GM23248 (cell line): ENCODE measurements around the gene PXDN.

Experiments
- EZH2 ChIP-seq: fragments of 200-600 bp; sonication (generic); IDR thresholded peaks from 2 replicates; pipeline ENCODE4 v1.6.1; 2018; ENCODE audit warnings: antibody characterized with exemption, mild to moderate bottlenecking; ENCODE audit not compliant: insufficient read depth, poor library complexity, severe bottlenecking
- EZH2phosphoT487 ChIP-seq: fragments of 200-600 bp; sonication (generic); IDR thresholded peaks from 2 replicates; pipeline ENCODE4 v1.6.1; 2018; ENCODE audit warnings: antibody characterized with exemption, moderate library complexity, mild to moderate bottlenecking, low read depth; ENCODE audit not compliant: insufficient read depth

DNA sequence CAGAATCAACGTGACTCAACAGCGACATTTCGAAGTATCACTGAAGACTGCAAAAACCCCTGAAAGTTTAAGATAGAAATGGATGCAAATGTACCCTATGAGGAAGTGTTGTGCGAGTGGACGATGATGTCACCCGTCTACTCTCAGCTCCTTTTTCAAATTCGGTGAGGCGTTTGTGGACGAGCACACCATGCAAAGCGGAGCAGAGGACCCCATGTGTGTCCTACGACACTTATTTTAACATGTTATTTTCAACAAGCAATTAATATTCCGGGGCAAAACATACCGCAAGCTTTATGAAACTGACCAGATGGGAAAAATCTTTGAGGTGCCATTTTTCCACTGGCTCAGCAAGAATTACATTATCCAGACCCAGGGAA is 2.0 kb downstream of the PXDN start:
- TF ChIP-seq EZH2: no peak
- no peak for TF ChIP-seq EZH2phosphoT487
